Right kidney (tissue), 1 donor: ENCODE data around the gene CTIF.
A peak's percentile ranks its signal among the peaks of the same experiment; 100 is the strongest.

ENCODE experiments used
- DNase-seq: peaks from one replicate; pipeline ENCODE4 v3.0.0-alpha.2; 2016

CTIF gene

DNA sequence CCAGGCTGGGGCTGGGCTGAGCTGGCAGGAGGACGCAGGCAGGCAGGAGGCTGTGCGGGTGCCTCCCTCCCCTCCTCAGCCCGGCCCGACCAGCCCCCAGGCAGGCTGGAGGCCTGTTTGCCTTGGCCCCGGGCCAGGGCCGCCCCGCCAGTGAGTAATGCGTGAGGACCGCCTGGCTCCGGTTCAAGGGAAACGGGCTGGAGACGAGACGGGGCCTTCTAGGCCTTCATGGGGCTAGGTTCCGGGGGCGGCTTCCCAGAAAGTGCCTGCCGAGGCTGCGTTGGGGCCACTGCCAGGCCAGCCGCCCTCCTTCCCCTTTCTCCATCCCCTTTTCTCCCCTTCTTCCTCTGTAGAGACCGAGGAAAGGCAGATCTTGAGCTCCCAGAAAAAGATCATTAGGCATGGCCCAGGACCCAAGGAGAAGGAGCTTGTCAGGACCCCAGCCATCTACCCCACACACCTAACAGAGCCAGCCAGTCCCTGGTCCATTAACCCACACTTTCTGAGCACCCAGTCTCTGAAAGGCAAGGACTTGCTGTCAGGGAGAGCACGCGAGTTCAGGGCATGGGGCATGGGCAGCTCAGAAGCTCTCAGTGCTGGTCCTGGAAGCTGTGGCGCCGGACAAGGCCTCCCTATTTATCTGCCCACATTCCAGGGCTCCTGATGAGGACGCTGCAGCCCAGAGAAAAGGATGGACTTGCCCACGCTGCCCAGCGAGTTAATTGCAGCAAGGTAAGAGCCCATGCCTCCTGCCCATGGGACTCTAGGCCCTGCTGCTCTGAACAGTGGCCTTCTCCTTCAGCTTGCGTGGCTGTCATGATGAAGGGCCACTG, 363.4 kb downstream of the CTIF start:
- peak; percentile 79 for DNase-seq

DNA sequence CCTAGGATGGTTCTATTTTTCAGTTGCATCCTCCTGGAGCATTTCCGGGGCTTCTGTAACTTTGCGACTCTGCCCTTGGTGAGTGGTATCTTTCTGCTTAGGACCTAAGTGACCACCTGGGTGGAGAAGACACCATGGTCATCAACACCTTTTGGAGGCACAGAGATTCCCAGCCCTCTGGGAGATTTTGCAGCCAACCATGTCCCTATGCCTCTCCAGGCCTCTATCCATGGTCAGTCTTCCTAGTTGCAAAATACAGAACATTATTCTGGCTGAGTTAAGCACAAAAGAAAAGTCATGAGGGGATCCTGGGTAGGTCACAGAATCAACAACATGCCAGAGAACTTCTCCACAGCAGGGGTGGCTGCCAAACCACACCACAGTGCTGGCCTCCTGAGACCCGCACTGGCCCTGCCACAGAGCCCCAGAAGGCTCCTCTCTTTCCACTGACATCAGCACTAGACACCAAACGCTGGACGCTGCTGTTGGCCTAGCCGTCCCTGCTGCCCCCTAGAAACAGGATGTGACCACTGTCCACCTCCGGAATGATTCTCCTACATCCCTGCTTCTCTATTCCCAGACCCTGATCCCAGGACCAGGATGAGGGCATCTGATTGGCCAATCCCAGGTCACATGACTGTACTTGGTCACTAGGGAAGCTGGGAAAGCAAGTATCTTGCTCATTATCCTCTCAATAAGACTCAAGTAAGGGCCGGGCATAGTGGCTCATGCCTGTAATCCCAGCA, 364.2 kb downstream of the CTIF start:
- no peak for DNase-seq

DNA sequence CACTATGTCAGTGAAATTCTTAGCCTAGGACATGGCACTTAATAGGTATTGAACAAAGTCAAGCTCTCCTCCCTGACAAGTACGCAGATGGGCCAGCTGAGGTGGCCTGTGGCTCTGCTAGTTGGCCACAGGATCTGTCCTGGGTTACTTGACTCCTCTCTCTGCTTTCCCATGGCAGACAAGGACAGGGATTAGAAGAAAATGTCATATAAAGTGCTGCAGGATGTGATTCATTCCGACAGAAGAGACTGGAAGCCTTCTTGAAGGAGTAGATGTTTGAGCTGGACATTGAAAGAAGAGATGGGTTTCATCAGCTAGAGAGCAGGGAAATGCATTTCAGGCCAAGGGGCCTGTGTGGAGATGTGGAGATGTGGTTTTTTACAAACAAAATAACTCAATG, 365.3 kb downstream of the CTIF start:
- DNase-seq = no peak

DNA sequence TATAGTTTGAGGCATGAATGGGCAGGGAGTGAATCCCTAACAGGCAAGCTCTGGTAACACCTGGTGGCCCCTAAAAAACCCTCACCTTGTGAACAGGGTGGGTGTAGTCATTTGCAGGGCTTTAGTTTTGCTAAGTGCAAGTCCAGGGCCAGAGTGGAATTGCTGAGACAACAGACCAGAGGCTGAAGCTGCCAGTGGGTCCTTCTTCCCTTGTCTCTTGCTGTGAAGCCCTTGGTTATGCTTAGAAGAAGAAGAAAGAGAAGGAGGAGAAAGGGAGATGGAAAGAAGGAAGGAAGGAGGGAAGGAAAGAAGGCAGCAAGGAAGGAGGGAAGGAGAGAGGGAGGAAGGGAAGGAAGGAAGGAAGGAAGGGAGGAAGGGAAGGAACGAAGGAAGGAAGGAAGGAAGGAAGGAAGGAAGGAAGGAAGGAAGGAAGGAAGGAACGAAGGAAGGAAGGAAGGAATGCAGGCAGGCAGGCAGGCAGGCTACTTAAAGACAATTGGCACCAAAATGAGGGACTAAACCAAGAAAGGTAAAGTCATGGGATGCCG, 366.1 kb downstream of the CTIF start:
- DNase-seq = no peak

DNA sequence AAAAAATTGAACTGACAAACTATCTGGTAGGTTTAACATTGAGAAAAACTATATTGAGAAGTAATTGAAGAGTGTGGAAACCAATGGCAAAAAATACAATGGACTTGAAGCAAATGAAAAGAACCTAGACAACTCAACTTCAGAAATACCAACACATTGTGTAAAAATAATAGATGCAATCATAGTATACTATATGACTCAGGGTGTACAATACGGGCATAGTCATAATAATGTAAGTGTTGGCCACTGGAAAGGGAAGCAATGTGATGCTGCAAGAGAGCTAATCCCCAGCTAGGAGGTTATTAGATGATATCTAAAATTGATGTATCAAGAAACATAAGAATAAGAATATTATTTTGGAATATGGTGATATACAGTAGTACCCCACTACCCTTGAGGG, 366.7 kb downstream of the CTIF start:
- DNase-seq = no peak

DNA sequence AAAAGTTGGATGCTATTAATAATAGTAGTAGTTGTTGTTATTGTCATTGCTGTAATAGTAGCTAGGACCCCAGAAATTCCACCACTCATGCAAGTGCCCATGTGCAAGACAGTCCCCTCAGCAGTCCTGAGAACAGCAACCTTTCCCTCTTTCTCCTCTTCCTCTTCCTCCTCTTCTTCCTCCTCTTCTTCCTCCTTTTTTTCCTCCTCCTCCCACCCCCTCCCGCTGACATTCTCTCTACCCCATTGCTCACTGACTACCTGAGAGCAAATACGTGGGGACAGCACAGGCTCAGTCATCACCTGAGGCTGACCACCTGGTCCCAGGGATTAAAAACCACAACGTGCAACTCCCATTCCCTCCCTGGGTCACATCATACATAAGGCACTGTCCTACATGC, 370.1 kb downstream of the CTIF start:
- no peak for DNase-seq

DNA sequence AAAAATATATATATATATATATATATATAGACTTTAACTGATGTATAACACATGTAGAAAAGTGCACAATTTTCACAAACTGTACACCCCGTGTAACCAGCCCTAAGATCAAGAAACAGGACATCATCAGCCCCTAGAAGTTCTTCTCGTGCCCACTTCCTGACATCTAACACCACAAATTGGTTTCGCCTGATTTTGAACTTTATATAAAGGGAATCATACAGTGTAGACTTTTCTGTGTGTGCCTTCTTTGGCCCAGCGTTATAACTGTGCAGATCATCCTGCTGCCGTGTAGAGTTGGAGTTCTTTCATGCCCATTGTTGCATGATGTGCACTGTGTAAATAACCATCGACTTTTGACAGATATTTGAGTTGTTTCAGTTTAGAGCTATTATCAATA, 370.9 kb downstream of the CTIF start:
- no peak for DNase-seq

DNA sequence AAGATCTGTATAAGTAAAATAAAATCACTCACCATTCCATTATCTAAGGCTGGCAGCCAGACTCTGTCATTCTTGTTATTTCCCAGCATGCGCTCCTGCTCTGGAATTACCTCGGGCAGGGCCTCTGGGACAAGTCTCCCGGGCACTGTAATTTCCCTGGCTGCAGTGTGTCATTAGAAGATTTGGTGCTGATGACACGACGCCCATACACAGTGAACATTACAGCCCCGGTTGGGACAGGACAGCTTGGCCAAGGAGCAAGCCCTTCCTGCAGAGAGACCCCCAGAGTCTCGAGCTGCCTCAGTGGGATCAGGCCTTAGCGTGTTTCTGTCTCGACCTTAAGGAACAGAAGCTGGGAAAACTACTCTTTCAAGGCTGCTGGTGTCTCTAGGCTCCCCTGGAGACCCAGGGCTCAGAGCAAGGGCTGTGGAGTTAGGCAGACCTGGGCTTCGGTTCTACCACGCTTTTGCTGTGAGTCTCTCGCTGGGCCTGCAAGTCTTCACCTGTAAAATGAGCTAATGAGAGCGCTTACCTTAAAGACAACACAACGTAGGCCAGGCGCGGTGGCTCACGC, 372.2 kb downstream of the CTIF start:
- no peak for DNase-seq
